GM12892 (cell line): ENCODE data around the gene MYL2.

Experiments used
- POLR2A ChIP-seq: IDR thresholded peaks from 2 replicates; pipeline ENCODE4 v1.6.1; 2011; ENCODE audit warnings: low read depth, low read length, control low read depth
- POLR2AphosphoS5 ChIP-seq: IDR thresholded peaks from 2 replicates; pipeline ENCODE4 v1.6.1; 2011; ENCODE audit warnings: low read depth, low read length, control low read depth
- TAF1 ChIP-seq: IDR thresholded peaks from 2 replicates; pipeline ENCODE4 v1.6.1; 2011; ENCODE audit warnings: low read depth, mild to moderate bottlenecking, control low read depth, low read length, borderline replicate concordance

DNA sequence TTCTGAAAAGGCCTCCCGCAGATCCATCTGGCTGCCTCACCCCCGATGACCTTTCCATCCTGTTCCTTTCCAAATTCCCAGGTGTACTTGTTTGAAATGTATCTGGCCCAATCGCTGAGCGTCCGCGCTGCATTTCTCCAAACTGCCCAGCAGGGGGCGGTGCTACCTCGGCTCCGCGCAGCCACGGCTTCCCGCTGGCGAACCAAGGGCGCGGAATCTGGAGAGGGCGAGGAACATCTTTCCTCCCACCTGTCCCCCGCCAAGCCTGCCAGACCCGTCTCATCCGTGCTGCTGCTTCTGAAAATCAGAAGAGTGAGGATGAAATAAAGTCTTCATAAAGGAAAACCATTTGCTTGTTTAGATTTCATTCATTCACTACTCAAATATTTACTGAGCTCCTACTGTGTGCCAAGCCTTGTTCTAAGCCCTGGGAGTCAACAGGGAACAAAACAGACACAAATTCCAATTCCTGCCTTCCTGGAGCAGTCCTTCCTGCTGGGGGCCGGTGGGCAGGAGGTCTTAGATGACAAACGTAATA lies 16.8 kb upstream of the MYL2 start:
- TF ChIP-seq POLR2AphosphoS5 (no peak), TAF1 (no peak), POLR2A (no peak)
